ENCODE results near the gene PLBD2.

Gene PLBD2

DNA sequence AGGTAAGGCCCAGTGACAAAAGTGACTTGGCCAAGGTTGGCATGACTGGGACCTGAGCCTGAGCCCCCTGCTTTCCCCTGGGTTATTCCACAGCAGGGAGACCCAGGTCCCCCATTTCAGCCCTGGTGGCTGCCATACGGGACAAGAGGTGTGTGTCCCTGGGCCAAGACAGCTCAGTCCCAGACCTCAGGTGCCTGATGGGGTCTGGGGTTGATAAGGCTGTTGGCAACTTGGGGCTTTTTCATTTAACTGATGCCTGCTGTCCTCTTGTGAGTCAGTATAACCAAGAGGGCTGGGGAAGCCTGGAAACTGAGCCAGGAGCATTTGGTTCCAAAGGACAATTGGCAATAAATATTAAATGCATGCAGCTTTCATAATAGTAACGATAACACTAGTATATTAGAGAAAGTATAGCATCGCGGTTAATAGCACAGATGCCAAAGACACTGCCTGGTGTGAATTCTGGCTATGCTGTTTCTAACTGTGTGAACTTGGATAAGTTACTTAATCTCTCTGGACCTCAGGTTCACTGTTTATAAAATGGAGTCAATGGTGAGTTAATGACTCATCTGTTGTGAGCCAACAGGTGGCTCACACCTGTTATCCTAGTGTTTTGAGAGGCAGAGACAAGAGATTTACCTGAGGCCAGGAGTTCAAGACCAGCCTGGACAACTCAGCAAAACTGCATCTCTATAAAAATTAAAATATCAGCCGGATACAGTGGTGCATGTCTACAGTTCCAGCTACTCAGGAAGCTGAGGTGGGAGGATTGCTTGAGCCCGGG, 64.7 kb downstream of the PLBD2 start:
- no peak for DNase-seq

DNA sequence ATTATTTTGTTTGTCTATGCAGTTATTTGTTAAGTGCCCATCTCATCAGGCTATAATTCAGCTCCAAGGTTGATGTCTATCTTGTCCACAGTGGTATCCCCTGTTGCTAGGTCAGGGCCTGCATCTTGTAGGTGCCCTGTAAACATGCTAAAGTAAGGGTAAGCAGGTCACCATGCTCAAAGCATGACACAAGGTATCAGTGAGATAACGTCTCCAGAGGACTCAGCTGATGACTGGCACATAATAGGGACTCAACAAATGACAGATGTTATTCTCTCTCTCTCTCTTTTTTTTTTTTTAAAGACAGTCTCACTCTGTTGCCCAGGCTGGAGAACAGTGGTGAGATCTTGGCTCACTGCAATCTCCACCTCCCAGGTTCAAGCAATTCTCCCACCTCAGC, 66.1 kb downstream of the PLBD2 start:
- no peak for DNase-seq

DNA sequence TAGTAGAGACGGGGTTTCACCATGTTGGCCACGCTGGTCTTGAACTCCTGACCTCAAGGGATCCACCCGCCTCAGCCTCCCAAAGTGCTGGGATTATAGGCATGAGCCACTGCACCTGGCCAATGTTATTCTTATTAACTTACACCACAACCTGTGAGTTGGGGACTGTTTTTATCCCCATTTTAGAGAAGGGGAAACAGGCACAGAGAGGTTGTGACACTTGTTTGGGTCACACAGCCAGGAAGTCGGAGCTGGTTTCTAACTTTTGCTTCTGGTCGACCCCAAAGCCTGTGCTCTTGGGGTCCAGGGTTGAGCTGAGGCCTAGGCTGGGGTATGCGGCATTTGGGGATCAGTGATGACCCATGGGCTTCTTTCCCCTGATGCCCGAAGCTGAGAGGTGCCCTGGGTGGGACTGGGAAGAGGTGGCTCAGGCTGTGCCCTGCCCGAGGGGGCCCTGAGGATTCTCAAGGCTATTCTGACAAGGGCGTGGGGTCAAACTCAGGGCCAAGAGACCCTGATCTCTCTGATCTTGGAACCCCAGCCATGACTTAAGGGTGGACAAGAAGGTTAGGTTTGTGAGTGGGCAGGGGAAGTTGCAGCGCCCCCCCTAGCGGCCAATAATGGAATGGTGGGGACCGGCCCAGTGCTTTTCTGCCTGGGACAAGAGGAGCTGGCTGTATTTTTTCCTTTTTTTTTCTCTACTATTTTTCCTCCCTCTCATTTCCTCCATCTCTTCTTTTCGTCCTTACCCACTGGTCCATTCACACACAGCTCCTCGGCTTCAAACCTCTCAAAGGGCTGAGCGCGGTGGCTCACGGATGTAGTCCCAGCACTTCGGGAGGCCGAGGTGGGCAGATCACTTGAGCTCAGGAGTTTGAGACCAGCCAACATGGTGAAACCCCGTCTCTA, 66.8 kb downstream of the PLBD2 start:
- DNase-seq = peak; percentile 44

GRCh38 chr12:113425960-113426453, 67.6 kb downstream of the PLBD2 start:
- DNase-seq = no peak

DNA sequence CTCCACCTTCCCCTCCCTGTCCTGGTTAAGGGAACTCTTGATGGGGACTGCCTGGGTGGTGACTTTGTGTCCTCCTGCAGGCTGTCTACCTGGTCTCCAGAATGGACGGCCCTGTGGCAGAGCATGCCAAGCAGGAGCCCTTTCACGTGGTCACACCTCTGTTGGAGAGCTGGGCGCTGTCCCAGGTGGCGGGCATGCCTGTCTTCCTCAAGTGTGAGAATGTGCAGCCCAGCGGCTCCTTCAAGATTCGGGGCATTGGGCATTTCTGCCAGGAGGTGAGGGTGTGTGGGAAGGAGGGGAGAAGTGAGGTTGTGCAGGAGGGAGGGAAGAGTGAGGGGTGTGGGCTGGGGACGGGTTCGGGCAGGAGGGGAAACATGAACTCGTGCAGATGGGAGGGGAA, 69.5 kb downstream of the PLBD2 start:
- no peak for DNase-seq

DNA sequence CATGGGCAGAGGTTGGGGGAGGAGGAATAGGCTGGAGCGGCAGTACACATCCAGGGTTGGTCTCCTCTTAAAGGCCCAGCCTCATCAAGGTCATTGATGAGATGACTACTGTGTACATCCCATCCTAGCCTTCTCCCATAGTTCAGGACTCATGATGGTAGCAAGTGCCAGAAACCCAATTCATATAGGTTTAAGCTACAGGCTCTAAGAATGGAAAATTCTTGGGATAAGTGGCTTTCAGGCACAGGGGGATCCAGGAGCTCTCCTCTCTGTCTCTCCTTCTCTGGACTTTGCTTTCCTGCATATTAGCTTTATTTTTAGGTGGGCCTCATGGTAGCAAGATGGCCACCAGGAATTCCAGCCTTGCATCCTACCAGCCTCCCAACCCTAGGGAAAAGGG, 70.1 kb downstream of the PLBD2 start:
- DNase-seq = no peak

GRCh38 chr12:113432986-113433385, 74.6 kb downstream of the PLBD2 start:
- no peak for DNase-seq

GRCh38 chr12:113435367-113435766, 77.0 kb downstream of the PLBD2 start:
- no peak for DNase-seq

DNA sequence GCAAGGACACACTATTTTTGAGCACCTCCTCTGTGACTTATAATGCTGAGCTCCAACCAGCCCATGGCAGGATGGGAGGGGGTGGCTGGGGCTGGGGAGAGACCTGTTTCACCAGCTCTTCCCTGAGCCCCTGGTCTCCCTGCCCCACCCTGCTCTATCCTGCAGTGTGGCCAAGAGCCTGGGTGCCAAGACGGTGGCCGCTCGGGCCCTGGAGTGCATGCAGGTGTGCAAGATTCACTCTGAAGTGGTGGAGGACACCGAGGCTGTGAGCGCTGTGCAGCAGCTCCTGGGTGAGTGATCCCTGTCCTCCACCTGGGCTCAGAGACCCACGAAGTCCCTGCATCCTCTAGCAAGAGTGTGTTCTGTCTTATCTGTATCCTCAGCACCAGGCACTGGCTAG, 78.2 kb downstream of the PLBD2 start:
- no peak for DNase-seq

DNA sequence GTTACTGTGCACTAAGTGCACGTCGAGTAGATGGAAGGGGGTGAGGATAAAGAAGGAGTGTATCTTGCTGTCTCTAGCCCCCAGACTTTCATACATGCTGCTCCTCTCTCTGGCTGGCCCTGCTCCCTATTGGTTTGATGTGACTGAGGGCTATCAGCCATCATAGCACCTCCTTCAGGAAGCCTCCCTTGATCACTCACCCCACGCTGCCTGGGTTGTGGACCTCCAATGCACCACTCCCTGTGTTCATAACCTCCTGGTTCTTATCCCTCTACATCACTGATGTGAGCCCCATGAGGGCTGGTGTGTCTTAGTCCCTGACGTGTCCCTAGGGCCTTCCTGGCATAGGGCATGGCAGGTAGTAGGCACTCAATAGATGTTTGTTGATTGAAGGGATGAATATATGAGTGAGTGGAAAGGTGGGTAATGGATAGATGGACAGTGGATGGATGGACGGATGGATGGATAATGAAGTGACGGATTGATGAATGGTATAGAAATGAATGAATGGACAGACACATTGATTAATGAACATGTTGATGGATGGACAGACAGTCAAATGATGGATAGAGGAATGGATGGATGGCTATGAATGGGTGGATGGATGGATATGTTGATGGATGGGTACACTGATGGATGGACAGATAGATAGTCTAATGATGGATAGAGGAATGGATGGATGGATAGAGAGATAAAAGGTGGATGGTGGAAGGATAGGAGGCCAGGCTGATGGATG, 78.8 kb downstream of the PLBD2 start:
- no peak for DNase-seq

- no peak for DNase-seq
Measured at GRCh38 chr12:113437729-113438100, 79.3 kb downstream of the PLBD2 start.

DNA sequence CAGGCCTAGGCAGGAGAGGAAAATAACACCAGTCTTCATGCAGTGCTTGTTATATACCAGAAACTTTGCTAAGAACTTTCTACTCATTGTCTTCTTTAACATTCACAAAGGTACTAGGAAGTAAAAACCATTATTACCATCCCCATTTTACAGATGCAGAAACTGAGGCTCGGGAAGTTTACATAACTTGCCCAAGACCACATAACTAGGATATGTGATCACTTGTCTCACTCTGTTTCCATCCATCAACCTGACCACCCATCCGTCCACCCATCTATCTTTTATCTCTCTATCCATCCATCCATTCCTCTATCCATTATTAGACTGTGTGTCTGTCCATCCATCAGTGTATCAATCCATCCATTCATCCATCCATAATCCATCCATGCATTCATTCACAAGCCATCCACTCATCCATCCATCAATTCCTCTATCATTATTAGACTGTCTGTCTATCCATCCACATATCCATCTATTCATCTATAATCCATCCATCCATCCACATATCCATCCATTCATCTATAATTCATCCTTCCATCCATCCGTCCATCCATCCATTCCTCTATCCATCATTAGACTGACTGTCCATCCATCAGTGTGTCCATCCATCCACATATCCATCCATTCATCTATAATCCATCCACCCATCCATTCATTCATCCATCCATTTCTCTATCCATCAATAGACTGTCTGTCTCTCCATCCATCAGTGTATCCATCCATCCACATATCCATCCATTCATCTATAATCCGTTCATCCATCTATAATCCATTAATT, 80.3 kb downstream of the PLBD2 start:
- DNase-seq = no peak

GRCh38 chr12:113439301-113439597, 80.9 kb downstream of the PLBD2 start:
- DNase-seq = no peak

- no peak for DNase-seq
Measured at GRCh38 chr12:113439606-113440030, 81.2 kb downstream of the PLBD2 start.

DNA sequence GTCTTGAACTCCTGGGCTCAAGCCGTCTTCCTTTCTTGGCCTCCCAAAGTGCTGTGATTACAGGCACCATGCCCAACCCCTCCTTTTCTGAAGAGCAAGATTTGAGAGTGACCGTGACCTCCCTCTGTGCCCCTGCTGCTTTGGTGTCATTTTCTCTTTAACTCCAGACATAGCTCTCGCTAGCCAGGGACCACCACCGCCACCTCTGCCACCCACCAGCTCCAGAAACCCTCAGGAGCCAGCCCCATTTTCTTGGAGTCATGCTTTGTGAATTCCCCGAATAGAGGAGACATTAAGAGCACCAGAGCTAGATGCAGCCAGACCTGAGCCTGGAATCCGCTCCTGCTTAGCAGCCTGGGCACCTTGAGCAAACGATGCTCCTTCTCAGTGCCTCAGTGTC, 81.9 kb downstream of the PLBD2 start:
- DNase-seq = no peak
